GM18517 (cell line): ENCODE measurements around the gene SRMS.

Experiments
- ATAC-seq: cut with Tn5 transposase; IDR thresholded peaks from one replicate; pipeline ENCODE4 v1.9.1; 2021; ENCODE audit warnings: mild to moderate bottlenecking, moderate library complexity; ENCODE audit not compliant: unreplicated experiment

Gene SRMS

GRCh38 chr20:63539441-63540370, 7.8 kb downstream of the SRMS start:
- no peak for ATAC-seq

GRCh38 chr20:63539092-63539430, 8.5 kb downstream of the SRMS start:
- no peak for ATAC-seq

DNA sequence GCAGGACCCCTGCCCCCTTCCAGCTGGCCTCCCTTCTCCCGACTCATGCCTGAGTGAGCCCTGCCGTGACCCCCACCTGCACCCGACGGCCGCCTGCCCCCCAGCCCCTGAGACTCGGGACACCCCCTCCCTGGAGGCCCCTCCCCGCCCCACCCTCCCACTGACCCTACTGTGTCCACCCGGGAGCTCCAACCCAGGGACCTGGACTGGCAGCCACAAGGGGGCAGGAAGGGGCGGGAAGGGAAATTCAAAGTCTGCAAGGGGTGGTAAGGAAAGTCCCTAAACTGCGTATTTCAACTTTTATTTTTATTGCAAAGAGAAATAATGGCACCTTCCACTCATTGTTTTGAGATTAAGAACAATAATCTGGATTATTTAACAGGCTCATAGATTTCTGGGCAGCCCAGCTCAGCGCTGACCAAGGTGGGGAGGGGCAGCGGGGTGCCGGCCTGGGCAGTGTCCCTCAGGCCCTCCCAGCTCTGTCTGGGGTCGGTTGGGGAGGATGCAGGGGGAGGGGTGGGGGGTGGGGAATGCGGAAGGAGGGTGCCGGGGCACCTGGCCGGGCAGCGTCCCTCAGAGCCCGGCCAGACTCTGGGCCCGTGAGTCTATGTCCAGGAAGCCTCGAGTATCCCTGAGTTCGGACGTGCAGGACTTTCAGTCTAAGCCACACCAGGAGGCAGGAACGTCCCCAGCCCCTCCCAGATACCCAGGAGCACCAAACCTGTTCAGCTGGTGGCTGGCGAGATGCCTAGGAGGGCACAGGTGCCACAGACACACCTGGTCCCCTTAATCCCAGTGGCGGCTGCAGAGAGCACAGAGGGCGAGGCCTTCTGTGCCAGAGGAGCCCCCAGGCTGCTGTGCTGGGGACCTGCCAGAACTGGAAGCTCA, 9.1 kb downstream of the SRMS start:
- no peak for ATAC-seq

- peak; percentile 90 for ATAC-seq
Observed at GRCh38 chr20:63537525-63538203, 9.9 kb downstream of the SRMS start.

DNA sequence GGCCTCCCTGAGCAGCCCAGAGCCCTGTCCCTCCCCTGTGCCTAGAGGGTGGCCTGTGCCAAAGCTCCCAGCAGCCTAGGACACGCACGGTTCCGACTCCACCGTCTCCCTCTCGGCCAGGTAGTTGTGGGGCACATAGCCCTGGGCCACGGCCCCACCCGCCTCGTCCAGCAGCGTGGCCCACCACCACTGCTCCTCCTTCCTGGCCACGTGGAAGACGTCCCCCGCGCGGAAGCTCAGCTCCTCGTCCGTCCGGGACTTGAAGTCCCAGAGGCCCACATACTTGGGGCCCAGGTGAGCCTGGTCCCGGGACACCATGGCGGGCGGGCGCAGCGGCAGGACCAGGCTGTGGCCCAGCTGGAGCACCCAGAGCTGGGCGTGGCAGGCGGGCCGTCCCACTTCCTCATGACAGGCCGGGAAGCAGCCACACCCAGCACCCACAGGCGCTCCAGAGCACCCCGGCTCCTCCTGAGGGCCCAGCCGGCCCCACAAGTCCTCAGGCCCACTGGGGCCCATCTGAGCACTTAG, 10.5 kb downstream of the SRMS start, which contains the start of gene PTK6:
PTK6 (minus strand) TSS at position 380 of the 528 bp plus-strand sequence; CDS start at position 318, 62 bp downstream.
- no peak for ATAC-seq

DNA sequence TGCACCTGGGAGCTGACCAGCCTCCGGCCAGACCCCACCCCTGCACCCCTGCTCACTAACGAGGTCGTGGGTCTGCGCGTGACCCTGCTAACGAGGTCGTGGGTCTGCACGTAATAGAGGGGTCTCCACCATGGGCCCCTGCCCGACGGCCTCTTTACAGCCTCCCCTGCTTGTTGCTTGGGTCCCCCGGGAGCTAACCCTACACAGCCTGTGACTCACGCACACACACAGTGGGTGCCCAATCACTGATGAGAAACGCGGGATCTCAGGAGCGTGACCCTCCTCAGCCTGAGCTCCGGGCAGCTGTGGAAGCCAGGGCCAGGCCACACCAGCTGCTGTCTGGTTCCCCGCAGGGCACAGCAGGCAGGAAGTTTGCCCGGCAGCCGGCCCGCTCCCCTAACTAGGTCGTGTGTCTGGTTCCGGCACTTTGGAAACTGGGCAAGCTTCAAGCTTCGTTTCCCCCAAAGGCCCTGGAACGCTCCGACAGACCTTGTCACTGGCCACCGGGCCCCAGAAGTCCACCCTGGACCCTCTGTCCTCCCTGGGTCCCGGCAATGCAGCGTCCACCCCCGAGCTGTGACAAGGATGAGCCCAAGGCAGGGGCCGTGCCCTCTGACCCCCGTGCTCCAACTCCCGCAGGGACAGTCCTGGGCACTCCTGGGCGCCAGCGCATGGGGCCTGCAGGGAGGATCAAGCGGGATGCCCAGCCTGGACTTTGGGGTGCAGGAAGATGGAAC, 11.1 kb downstream of the SRMS start:
- no peak for ATAC-seq

GRCh38 chr20:63534831-63535651, 12.5 kb downstream of the SRMS start:
- ATAC-seq = no peak

DNA sequence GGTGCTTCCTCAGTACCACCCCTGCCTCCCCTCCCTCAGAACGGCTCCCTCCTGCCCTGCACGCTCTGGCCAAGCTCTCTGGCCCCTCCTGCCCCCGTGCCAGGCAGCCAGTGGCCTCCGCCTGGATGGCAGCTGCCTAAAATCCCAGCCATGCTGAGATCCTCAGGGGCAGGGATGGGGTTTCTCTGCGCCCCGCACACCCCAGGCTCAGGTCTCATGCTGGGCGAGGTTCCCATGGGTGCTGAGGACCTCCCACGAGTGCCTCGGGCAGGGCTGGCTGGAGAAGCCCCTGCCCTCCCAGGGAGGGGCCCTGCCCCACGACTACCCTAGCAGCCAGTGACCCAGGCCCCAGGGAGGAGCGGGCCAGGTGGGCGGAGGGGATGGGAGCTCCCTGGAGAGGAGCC, 13.1 kb downstream of the SRMS start:
- ATAC-seq = no peak

DNA sequence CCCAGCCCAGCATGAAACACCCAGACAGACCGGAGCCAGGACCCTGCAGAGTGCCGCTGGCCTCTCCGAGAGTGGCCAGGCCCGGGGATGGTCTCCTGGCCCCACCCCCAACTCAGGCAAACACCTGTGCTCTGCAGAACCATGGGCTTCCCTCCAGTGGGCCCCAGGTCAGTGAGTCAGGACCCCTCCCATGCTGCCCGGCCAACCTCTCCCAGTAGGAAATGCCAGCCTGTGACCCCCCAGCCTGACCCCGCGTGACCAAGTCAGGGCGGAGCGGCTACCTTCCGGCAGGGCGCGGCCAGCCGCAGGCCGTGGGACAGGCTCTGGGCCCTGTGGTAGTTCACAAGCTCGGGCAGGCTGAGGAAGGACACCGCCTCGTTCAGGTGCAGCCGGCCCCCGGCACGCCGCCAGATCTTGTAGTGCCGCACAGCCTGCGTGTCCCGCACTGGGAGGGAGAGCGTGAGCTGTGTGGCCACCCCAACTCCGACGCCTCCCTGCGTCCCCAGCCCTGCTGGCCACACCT, 13.6 kb downstream of the SRMS start:
- ATAC-seq = no peak

DNA sequence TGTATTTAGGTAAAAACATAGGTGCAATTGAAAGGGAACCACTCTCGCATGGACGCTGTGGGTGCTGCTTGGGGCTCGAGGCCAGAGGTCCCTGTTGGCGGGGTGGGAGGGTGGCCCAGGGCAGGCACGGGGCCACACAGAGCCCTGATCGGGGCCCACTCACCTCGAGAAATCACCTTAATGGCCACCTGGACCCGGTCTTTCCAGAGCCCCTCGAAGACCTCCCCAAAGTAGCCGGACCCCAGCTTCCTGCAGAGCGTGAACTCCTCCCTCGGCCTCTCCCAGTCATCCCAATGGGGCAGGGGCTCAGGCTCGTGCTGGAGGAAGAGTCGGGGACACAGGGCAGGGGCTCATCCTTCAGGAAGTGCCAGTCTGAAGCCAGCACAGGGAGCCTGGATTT, 14.2 kb downstream of the SRMS start:
- ATAC-seq = no peak

DNA sequence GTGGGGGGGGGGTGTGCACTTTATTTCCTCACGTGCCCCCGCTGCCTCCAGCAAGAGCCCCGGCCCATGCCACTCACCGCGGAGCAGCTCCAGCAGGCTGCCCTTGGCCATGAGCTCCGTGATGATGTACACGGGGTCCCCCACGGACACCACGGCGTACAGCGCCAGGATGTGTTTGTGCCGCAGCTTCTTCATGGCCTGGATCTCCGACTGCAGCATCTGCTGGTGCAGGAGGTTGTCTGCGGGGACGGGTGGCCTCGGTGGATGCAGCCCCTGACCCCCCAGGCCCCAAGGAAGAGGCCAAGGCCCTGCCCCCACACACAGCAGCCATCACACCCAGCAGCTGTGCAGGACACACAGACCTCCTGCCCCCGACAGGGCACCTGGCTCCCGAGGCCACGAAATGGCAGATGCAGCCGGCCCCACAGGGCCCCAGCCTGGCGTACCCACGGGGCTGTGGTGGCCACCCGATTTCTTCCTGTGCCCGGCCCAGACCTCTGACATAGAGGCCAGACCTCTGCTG, 15.0 kb downstream of the SRMS start:
- no peak for ATAC-seq

DNA sequence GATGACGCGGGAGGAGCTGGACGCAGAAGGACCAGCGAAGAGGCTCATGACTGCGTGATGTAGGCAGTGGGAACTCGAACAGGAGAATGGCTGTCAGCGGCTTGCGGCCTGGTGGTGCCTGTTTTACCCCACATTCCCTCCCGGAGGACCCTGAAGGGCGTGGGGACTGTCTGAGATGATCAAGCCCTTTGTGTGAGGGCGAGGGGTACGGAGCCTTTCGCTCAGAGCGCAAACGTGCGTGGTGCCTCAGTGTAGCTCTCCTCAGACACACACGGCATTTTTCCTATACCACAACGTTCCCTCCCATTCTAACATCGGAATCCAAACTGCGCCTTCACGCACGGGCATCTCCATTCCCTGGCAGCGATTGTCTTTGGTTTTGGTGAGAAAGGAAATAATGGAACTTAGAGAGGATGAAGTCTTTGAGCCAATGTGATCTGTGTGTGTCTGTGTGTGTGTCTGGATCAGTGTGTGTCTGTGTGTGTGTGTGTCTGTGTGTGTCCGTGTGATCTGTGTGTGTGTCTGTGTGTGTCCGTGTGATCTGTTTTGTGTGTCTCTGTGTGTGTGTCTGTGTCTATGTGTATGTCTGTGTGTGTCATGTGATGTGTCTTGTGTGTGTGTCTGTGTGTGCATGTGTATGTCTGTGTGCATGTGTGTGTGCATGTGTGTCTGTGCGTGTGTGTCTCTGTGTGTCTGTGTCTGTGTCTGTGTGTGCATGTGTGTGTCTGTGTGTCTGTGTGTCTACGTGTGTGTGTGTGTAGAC, 15.7 kb downstream of the SRMS start:
- ATAC-seq = no peak

DNA sequence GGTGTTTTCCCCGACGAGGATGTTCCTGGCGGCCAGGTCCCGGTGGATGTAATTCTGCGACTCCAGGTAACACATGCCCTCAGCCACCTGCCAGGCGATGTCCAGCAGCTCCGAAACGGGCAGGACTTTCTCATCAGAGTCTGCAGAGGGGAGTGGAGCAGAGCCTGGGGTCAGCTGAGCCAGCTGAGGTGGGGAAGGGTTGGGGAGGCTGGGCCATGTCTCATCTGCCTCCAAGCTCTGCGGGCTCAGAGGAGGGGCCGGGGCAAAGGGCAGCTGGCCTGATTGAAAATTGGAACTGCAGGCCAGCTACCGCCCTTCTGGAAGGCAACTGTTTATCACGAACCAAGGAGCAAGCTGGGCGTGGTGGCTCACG, 16.8 kb downstream of the SRMS start:
- no peak for ATAC-seq

DNA sequence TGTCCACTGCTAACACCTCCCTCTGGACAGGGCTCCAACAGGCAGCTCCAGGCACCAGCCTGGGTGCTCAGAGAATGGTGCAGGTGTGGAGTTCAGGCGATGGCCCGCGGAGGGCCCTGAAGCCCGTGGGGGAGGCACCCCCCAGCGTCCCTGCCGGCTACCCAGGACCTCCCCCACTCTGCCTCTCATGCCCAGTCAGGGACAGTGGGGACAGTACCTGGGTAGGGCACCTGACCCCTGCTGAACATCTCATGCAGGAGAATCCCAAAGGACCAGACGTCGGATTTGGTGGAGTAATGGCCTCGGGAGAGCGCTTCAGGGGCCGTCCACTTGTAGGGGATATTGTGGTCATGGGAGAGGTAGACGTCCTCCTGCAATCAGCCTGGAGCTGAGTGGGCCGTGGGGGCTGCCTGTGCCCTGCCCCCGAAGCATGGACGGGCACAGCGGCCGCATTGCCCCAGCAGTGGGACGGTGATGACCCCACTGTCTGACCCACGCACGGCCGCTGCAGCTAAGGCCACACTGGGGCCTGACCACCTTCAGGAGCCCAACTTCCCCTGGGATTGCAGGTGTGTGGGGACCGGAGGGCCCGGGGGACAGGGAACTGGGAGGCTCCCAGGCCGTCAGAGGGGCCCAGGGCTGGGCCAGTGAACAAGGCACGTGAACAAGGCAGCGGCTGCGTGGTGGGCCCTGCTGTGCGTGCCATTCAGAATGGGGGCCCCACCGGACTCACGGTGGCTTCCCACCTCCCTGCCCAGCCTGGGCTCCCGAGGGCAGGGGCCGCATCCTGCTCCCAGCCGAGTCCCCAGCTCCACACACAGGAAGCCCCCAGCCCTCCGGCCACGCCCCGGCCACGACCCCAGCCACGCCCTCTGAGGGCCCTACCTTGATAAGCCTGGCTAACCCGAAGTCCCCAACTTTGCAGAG, 17.4 kb downstream of the SRMS start:
- no peak for ATAC-seq

DNA sequence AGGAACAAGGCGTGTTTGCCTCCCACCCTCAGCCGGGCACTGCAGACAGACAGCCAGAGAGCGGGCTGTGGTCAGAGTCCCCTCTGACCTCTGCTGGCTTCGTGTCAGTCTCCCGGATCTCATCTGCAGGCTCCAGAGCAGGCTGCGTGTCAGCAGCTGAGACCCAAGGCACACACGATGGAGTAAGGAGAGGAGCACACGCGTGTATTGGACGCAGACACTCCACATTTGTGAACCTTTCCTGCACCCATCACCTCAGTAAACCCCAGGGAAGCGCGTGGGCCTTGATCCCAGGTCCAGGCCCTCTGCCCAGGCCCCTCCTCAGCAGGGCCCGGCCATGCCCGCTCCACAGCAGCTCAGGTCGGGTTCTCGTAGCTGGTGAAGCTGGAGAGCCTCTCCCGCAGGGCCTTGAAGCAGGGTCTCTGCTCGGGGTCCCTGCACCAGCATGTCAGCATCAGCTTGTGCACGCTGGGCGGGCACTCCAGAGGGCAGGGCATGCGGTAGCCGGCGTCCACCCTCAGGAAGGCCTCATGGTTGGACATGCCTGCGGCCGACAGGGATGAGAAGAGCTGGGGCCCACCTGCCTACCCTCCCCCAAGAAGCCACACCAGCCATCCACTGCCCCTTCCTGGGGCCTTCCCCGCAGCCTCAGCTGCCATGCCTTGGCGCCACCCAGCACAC, 18.2 kb downstream of the SRMS start:
- no peak for ATAC-seq

DNA sequence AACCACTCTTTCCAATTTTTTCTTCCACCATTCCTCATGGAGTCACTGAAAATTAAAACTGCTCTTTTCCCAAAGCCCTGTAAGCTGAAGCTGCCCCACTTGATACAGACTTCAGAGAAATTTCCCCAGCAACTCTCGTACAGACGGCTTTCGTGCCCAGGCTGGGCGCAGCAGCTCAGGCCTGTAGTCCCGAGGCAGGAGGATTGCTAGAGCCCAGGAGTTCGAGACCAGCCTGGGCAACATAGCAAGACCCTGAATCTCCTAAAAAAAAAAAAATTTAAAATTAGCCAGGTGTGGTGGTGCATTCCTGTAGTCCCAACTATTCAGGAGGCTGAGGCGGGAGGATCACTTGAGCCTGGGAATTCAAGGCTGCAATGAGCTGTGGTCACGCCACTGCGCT, 20.4 kb downstream of the SRMS start:
- no peak for ATAC-seq

GRCh38 chr20:63525971-63526370, 21.6 kb downstream of the SRMS start:
- no peak for ATAC-seq
